H1 (cell line): Measurements from ENCODE around the gene HLA-DQA1. TPM values are rescaled to one million over a fixed set of nuclear protein-coding genes. Genes with fewer than 3 reads are reported as not detected.

Experiments used
- PHF8 ChIP-seq: fragments of 200-600 bp; sonication (generic); conservative IDR thresholded peaks from 2 replicates; pipeline ENCODE4 v1.7.1; 2012; ENCODE audit warnings: low read depth, mild to moderate bottlenecking, inconsistent platforms, low read length, moderate library complexity
- polyA plus RNA-seq, 7 experiments: library from polyadenylated mRNA; depleted of rRNA in 3 of 7; stranded (reverse) in 5 of 7; unstranded in 2 of 7; fragments of >200 nt in 5 of 7; fragments of 200-250 nt in 2 of 7; gene quantifications; 1 replicate in 5 of 7; 2 replicates in 1 of 7; 4 replicates in 1 of 7; pipeline versions ENCODE4 v1.2.1 to v1.2.3, GENCODE V29; 2011 to 2013; ENCODE audit warnings: missing spikeins in 2 of 7, mixed read lengths in 2 of 7
- total RNA-seq: library from RNA; stranded (reverse); fragmentation: NEBNext Ultra II Directional; extraction: Animal tissue kit (Norgen Biotek cat#: 25700); gene quantifications from 2 replicates; pipeline ENCODE4 v1.2.1, GENCODE V29; 2021

Gene HLA-DQA1
- total and polyA plus RNA-seq, 2 of the 8 experiments (the other 6 are each of a cell fraction or from before 2014, with no cell fraction given): 0.12 TPM; not detected in 1

- TF ChIP-seq PHF8: no peak
Measured at GRCh38 chr6:32659856-32660595, 22.8 kb downstream of the HLA-DQA1 start (continued).
